ENCODE measurements around the gene ALS2. TPM values are rescaled to one million over a fixed set of nuclear protein-coding genes. Genes with fewer than 3 reads are reported as not detected.

Gene ALS2
- total and polyA plus RNA-seq, 2 of the 8 experiments (the other 6 are each of a cell fraction or from before 2014, with no cell fraction given) = 12.1 to 34.5 TPM

DNA sequence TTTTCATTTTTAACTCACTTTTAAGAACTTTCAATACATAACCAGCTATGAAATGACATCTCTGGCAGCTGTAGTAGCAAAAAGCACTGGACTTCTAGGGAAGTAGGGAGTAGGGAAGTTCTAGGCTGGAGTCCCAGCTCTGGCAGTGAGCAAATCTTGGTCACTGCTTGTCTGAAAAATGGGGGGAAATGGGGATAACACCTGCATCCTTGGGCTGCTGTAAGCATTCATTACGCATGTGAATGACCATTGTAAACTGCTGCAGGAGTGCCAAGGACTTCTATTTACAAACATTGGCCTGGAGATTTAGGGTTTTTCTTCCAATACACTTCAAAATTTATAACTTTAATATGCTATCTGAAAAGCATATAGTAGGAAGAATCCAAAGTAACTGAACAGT, 81.3 kb downstream of the ALS2 start (continued):
- TF ChIP-seq MAX (IDR thresholded peaks at IDR 0.05) (no peak), CHD1 (IDR thresholded peaks at IDR 0.05; ENCODE audit: low read depth, low read length) (no peak), ZNF274 (IDR thresholded peaks at IDR 0.05; ENCODE audit: borderline replicate concordance, extremely low read depth, low read length) (no peak), NRF1 (IDR thresholded peaks at IDR 0.05; ENCODE audit: low read depth, low read length) (no peak), TAF7 (optimal IDR thresholded peaks at IDR 0.05; ENCODE audit: borderline replicate concordance, low read depth, low read length) (no peak), TBP (IDR thresholded peaks at IDR 0.05; ENCODE audit: low read depth, low read length) (no peak)

Data from H1 (cell line).